Vagina (tissue), 2 donors: ENCODE measurements around the gene CELF4. TPM values are rescaled to one million over a fixed set of nuclear protein-coding genes. Genes with fewer than 3 reads are reported as not detected.

Source experiments
- DNase-seq, 2 donors: peaks; one replicate each; pipeline ENCODE4 v3.0.0-alpha.2; 2017; ENCODE audit errors: extremely low spot score in 2 of 2
- H3K27ac ChIP-seq: fragments of 200-600 bp; sonication (generic); one replicate; pipeline ENCODE4 v1.5.1; 2019
- H3K27me3 ChIP-seq: fragments of 200-600 bp; sonication (generic); one replicate; pipeline ENCODE4 v1.5.1; 2019
- H3K36me3 ChIP-seq, 2 donors: fragments of 200-600 bp; sonication (generic); one replicate each; pipeline ENCODE4 v1.5.1; 2017 to 2019
- H3K4me1 ChIP-seq: fragments of 200-600 bp; sonication (generic); one replicate; pipeline ENCODE4 v1.5.1; 2019
- H3K4me3 ChIP-seq, 2 donors: fragments of 200-600 bp; sonication (generic); 1 replicate in 1 of 2; 2 replicates in 1 of 2; pipeline ENCODE4 v1.5.1; 2016 to 2019
- H3K9me3 ChIP-seq: fragments of 200-600 bp; sonication (generic); one replicate; pipeline ENCODE4 v1.5.1; 2019
- CTCF ChIP-seq, 3 experiments: fragments of 450-650 bp in 2 of 3; fragments of 200-600 bp in 1 of 3; sonication (generic) in 1 of 3; IDR thresholded peaks; one replicate each; pipeline ENCODE4 v1.5.1; 2017 to 2019; ENCODE audit warnings: antibody characterized with exemption in 3 of 3, mild to moderate bottlenecking in 2 of 3, moderate library complexity in 2 of 3
- POLR2A ChIP-seq, 2 donors: fragments of 450-650 bp; IDR thresholded peaks; one replicate each; pipeline ENCODE4 v1.6.1; 2017; ENCODE audit warnings: antibody characterized with exemption in 2 of 2, mild to moderate bottlenecking in 2 of 2, moderate library complexity in 2 of 2
- POLR2AphosphoS5 ChIP-seq, 2 donors: sonication (generic); formaldehyde crosslinking; IDR thresholded peaks; one replicate each; pipeline ENCODE4 v1.9.0; 2017; ENCODE audit warnings: antibody characterized with exemption in 2 of 2, mild to moderate bottlenecking in 2 of 2, low read depth in 1 of 2; ENCODE audit not compliant: insufficient read depth in 1 of 2
- intact Hi-C: fragments of 100-400 bp; cut with DNase I; formaldehyde crosslinking; loops from one replicate; pipeline ENCODE4 v1.15.1; 2023
- total RNA-seq: library from RNA; depleted of rRNA; stranded (reverse); fragments of >200 nt; gene quantifications from one replicate; pipeline ENCODE4 v1.2.3, GENCODE V29; 2016

CELF4 gene
- total RNA-seq, 1 donor from 2014 or later = 2.2 TPM

- H3K27ac ChIP-seq = no peak overlapping the region
- no peak for TF ChIP-seq POLR2AphosphoS5 (IDR thresholded peaks at IDR 0.05; ENCODE audit: insufficient read depth in 1 of 2, low read depth in 1 of 2)
- no peak for TF ChIP-seq CTCF (IDR thresholded peaks at IDR 0.05)
- TF ChIP-seq POLR2A (IDR thresholded peaks at IDR 0.05) = no peak
- intact Hi-C loops = no loop called here
- no peaks in the 10 kb centered on the region for H3K4me1 ChIP-seq
- H3K4me3 ChIP-seq = no peak overlapping the region
- no peaks in the 10 kb centered on the region for H3K27me3 ChIP-seq
- DNase-seq = no peak
- no peaks in the 10 kb centered on the region for H3K36me3 ChIP-seq
- no peaks in the 10 kb centered on the region for H3K9me3 ChIP-seq
Measured at GRCh38 chr18:37483984-37484819, 81.4 kb downstream of the CELF4 start.

GRCh38 chr18:37483221-37483971, 82.2 kb downstream of the CELF4 start:
- H3K9me3 ChIP-seq = no peaks in the 10 kb centered on the region
- no peaks in the 10 kb centered on the region for H3K36me3 ChIP-seq
- no peak for TF ChIP-seq POLR2AphosphoS5 (IDR thresholded peaks at IDR 0.05; ENCODE audit: insufficient read depth in 1 of 2, low read depth in 1 of 2)
- H3K27ac ChIP-seq = no peak overlapping the region
- no peaks in the 10 kb centered on the region for H3K4me1 ChIP-seq
- no peak overlapping the region for H3K4me3 ChIP-seq
- H3K27me3 ChIP-seq = no peaks in the 10 kb centered on the region
- no peak for DNase-seq
- intact Hi-C loops = no loop called here

- intact Hi-C loops = no loop called here
- no peak for DNase-seq
- Histone ChIP-seq H3K4me3 (no peak overlapping the region), H3K4me1 (no peaks in the 10 kb centered on the region), H3K36me3 (no peaks in the 10 kb centered on the region), H3K27me3 (no peaks in the 10 kb centered on the region), H3K9me3 (no peaks in the 10 kb centered on the region), H3K27ac (no peak overlapping the region)
- TF ChIP-seq POLR2AphosphoS5 (IDR thresholded peaks at IDR 0.05; ENCODE audit: insufficient read depth in 1 of 2, low read depth in 1 of 2) (no peak), POLR2A (IDR thresholded peaks at IDR 0.05) (no peak)
Measured at GRCh38 chr18:37482433-37482832, 83.2 kb downstream of the CELF4 start.

GRCh38 chr18:37482002-37482401, 83.6 kb downstream of the CELF4 start:
- intact Hi-C loops = no loop called here
- no peaks in the 10 kb centered on the region for H3K9me3 ChIP-seq
- no peaks in the 10 kb centered on the region for H3K36me3 ChIP-seq
- H3K27me3 ChIP-seq = no peaks in the 10 kb centered on the region
- H3K27ac ChIP-seq = no peak overlapping the region
- no peak for TF ChIP-seq CTCF (IDR thresholded peaks at IDR 0.05)
- no peak for TF ChIP-seq POLR2AphosphoS5 (IDR thresholded peaks at IDR 0.05; ENCODE audit: insufficient read depth in 1 of 2, low read depth in 1 of 2)
- TF ChIP-seq POLR2A (IDR thresholded peaks at IDR 0.05) = no peak
- H3K4me1 ChIP-seq = no peaks in the 10 kb centered on the region
- no peak overlapping the region for H3K4me3 ChIP-seq
- DNase-seq = no peak

- no peak for TF ChIP-seq CTCF (IDR thresholded peaks at IDR 0.05)
- TF ChIP-seq POLR2A (IDR thresholded peaks at IDR 0.05) = no peak
- no peak for TF ChIP-seq POLR2AphosphoS5 (IDR thresholded peaks at IDR 0.05; ENCODE audit: insufficient read depth in 1 of 2, low read depth in 1 of 2)
- no peak for DNase-seq
- H3K9me3 ChIP-seq = no peaks in the 10 kb centered on the region
- H3K4me1 ChIP-seq = no peaks in the 10 kb centered on the region
- H3K36me3 ChIP-seq = no peaks in the 10 kb centered on the region
- no peaks in the 10 kb centered on the region for H3K27me3 ChIP-seq
- intact Hi-C loops = no loop called here
- no peak overlapping the region for H3K27ac ChIP-seq
- no peak overlapping the region for H3K4me3 ChIP-seq
Measured at GRCh38 chr18:37481491-37481890, 84.1 kb downstream of the CELF4 start.
